Loucy (cell line): ENCODE results near the gene APOO.

Source experiments
- CTCF ChIP-seq: fragments of 200-600 bp; sonication (generic); conservative IDR thresholded peaks from 2 replicates; pipeline ENCODE4 v1.5.1; 2014; ENCODE audit warnings: mild to moderate bottlenecking, antibody characterized with exemption, low read length
- EZH2phosphoT487 ChIP-seq: fragments of 200-600 bp; IDR thresholded peaks from 2 replicates; pipeline ENCODE4 v1.6.1; 2018; ENCODE audit warnings: antibody characterized with exemption, mild to moderate bottlenecking, moderate library complexity, borderline replicate concordance

- TF ChIP-seq CTCF: no peak
- TF ChIP-seq EZH2phosphoT487: no peak
These were observed 85.3 kb downstream of the APOO start for GRCh38 chrX:23822397-23822796.
